ENCODE results near the gene PPIL3.

- TF ChIP-seq, protein P1, sequence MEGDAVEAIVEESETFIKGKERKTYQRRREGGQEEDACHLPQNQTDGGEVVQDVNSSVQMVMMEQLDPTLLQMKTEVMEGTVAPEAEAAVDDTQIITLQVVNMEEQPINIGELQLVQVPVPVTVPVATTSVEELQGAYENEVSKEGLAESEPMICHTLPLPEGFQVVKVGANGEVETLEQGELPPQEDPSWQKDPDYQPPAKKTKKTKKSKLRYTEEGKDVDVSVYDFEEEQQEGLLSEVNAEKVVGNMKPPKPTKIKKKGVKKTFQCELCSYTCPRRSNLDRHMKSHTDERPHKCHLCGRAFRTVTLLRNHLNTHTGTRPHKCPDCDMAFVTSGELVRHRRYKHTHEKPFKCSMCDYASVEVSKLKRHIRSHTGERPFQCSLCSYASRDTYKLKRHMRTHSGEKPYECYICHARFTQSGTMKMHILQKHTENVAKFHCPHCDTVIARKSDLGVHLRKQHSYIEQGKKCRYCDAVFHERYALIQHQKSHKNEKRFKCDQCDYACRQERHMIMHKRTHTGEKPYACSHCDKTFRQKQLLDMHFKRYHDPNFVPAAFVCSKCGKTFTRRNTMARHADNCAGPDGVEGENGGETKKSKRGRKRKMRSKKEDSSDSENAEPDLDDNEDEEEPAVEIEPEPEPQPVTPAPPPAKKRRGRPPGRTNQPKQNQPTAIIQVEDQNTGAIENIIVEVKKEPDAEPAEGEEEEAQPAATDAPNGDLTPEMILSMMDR (IDR thresholded peaks at IDR 0.05; ENCODE audit: low read length), result no peak
- TF ChIP-seq EZH2 (optimal IDR thresholded peaks at IDR 0.05; ENCODE audit: low read depth, low read length), result no peak
These were observed 37.3 kb downstream of the PPIL3 start for GRCh38 chr2:200851398-200852248.
